Endothelial cell of umbilical vein (primary cell): ENCODE data around the gene HDAC4. TPM values are rescaled to one million over a fixed set of nuclear protein-coding genes. Genes with fewer than 3 reads are reported as not detected.

Source experiments
- BruUV-seq: library from RNA; stranded (reverse); fragments of 400-500 nt; replicated peaks from 2 replicates; lab custom pipeline; 2021; lab: Mats Ljungman, UMichigan
- CTCF ChIA-PET: fragments of 300-600, 350-600 bp; sonication (Branson Sonifier 250); formaldehyde crosslinking; loops from one replicate; lab custom pipeline; 2021; ENCODE audit warnings: antibody characterized with exemption, inconsistent platforms; lab: Charles Lee
- POLR2A ChIA-PET: fragments of 300-600, 350-600 bp; sonication (Branson Sonifier 250); formaldehyde crosslinking; loops from one replicate; lab custom pipeline; 2021; ENCODE audit warnings: antibody characterized with exemption, inconsistent platforms; lab: Charles Lee
- DNase-seq: peaks from one replicate; pipeline ENCODE4 v3.0.0-alpha.2; 2011; ENCODE audit warnings: low read depth, low spot score
- FAIRE-seq: peaks from 2 replicates; lab custom pipeline; 2011; peaks lifted over from hg19 to GRCh38; lab: Jason Lieb, UNC
- H2AFZ ChIP-seq: 2 replicates; pipeline ENCODE4 v1.6.0; 2012; ENCODE audit warnings: low read depth, low read length, control low read depth, inconsistent platforms
- H3K27ac ChIP-seq: 2 replicates; pipeline ENCODE4 v1.5.1; 2011; ENCODE audit warnings: low read depth, mild to moderate bottlenecking, control low read depth, low read length, moderate library complexity; ENCODE audit not compliant: insufficient read depth
- H3K27me3 ChIP-seq, 2 experiments: 2 replicates each; pipeline versions ENCODE4 v1.6.0 to v1.6.1; 2011; ENCODE audit warnings: low read length in 2 of 2, mixed read lengths in 1 of 2; ENCODE audit not compliant: control insufficient read depth in 2 of 2, insufficient read depth in 2 of 2
- H3K36me3 ChIP-seq, 2 experiments: 2 replicates in 1 of 2; 3 replicates in 1 of 2; pipeline ENCODE4 v1.5.1; 2011; ENCODE audit warnings: low read length in 2 of 2, mild to moderate bottlenecking in 1 of 2, moderate library complexity in 1 of 2; ENCODE audit not compliant: control insufficient read depth in 2 of 2, insufficient read depth in 2 of 2; ENCODE audit errors: extremely low read depth in 1 of 2
- H3K4me1 ChIP-seq: 3 replicates; pipeline ENCODE4 v1.5.1; 2011; ENCODE audit warnings: mild to moderate bottlenecking, low read length; ENCODE audit not compliant: control insufficient read depth, insufficient read depth; ENCODE audit errors: extremely low read depth
- H3K4me2 ChIP-seq: 2 replicates; pipeline ENCODE4 v1.6.1; 2011; ENCODE audit warnings: low read length, control low read depth, mixed read lengths; ENCODE audit not compliant: insufficient read depth
- H3K4me3 ChIP-seq, 3 experiments: fragments of 200-600 bp in 1 of 3; sonication (generic), shearing (Covaris generic) in 1 of 3; replicated peaks in 1 of 3; 2 replicates each; pipeline ENCODE4 v1.5.1; 2011 to 2016; ENCODE audit warnings: control low read depth in 3 of 3, low read length in 3 of 3, mild to moderate bottlenecking in 2 of 3, inconsistent platforms in 1 of 3, low read depth in 1 of 3, moderate library complexity in 1 of 3; ENCODE audit not compliant: insufficient read depth in 1 of 3
- H3K79me2 ChIP-seq: 2 replicates; pipeline ENCODE4 v1.6.0; 2012; ENCODE audit warnings: low read length, inconsistent platforms; ENCODE audit not compliant: control insufficient read depth, insufficient read depth
- H3K9ac ChIP-seq: replicated peaks from 2 replicates; pipeline ENCODE3; 2011; ENCODE audit warnings: low read length, control low read depth; ENCODE audit not compliant: insufficient read depth; ENCODE audit errors: extremely low read depth
- H3K9me1 ChIP-seq: replicated peaks from 3 replicates; pipeline ENCODE4 v1.6.0; 2011; ENCODE audit warnings: mild to moderate bottlenecking, low read length; ENCODE audit not compliant: control insufficient read depth, insufficient read depth; ENCODE audit errors: extremely low read depth
- H3K9me3 ChIP-seq: replicated peaks from 2 replicates; pipeline ENCODE4 v1.5.1; 2012; ENCODE audit warnings: low read length, inconsistent platforms; ENCODE audit not compliant: control insufficient read depth, insufficient read depth
- H4K20me1 ChIP-seq: replicated peaks from 2 replicates; pipeline ENCODE3; 2011; ENCODE audit warnings: mild to moderate bottlenecking, low read length; ENCODE audit not compliant: control insufficient read depth, insufficient read depth; ENCODE audit errors: extremely low read depth
- FOS ChIP-seq: IDR thresholded peaks from 2 replicates; pipeline ENCODE4 v1.6.1; 2011; ENCODE audit warnings: mild to moderate bottlenecking, low read length, moderate library complexity, borderline replicate concordance; ENCODE audit not compliant: insufficient read depth
- MYC ChIP-seq: IDR thresholded peaks from one replicate; pipeline ENCODE4 v1.6.1; 2011; ENCODE audit warnings: mild to moderate bottlenecking, low read depth, low read length
- POLR2A ChIP-seq: IDR thresholded peaks from 2 replicates; pipeline ENCODE4 v1.6.1; 2012; ENCODE audit warnings: low read depth, mild to moderate bottlenecking, control low read depth, low read length
- dilution Hi-C: fragments of 300-500 bp; cut with MboI; formaldehyde crosslinking; loops from one replicate; pipeline ENCODE4 v1.15.0; 2019; ENCODE audit warnings: low sequenced_read_pairs; ENCODE audit not compliant: extremely low pct_ligation_motif_present
- intact Hi-C: fragments of 100-400 bp; cut with micrococcal nuclease; formaldehyde crosslinking; loops from one replicate; pipeline ENCODE4 v1.10.0; 2022
- polyA plus RNA-seq, 4 experiments: library from polyadenylated mRNA; depleted of rRNA in 3 of 4; stranded (reverse) in 3 of 4; unstranded in 1 of 4; fragments of >200 nt; gene quantifications; 2 replicates each; pipeline versions ENCODE4 v1.2.1 to v1.2.3, GENCODE V29; 2011 to 2012; ENCODE audit warnings: missing spikeins in 1 of 4
- total RNA-seq: library from RNA; stranded (reverse); gene quantifications from 2 replicates; pipeline ENCODE4 v1.2.3, GENCODE V29; 2021
- TF ChIP-seq, protein P1 (sequence below), 2 donors: IDR thresholded peaks; 1 replicate in 1 of 2; 2 replicates in 1 of 2; pipeline ENCODE4 v1.5.1; 2011; ENCODE audit warnings: low read length in 2 of 2, mild to moderate bottlenecking in 2 of 2, moderate library complexity in 2 of 2, control low read depth in 1 of 2, inconsistent platforms in 1 of 2, low read depth in 1 of 2; ENCODE audit not compliant: insufficient read depth in 1 of 2; ENCODE audit errors: extremely low read depth in 1 of 2
- TF ChIP-seq, protein P2 (sequence below): IDR thresholded peaks from 2 replicates; pipeline ENCODE4 v1.6.1; 2011; ENCODE audit not compliant: insufficient read depth, insufficient read length

Gene HDAC4
- total and polyA plus RNA-seq, 2 donors (not counting 3 experiments of a cell fraction or from before 2014, with no cell fraction given), result 13.4 to 33.0 TPM

DNA sequence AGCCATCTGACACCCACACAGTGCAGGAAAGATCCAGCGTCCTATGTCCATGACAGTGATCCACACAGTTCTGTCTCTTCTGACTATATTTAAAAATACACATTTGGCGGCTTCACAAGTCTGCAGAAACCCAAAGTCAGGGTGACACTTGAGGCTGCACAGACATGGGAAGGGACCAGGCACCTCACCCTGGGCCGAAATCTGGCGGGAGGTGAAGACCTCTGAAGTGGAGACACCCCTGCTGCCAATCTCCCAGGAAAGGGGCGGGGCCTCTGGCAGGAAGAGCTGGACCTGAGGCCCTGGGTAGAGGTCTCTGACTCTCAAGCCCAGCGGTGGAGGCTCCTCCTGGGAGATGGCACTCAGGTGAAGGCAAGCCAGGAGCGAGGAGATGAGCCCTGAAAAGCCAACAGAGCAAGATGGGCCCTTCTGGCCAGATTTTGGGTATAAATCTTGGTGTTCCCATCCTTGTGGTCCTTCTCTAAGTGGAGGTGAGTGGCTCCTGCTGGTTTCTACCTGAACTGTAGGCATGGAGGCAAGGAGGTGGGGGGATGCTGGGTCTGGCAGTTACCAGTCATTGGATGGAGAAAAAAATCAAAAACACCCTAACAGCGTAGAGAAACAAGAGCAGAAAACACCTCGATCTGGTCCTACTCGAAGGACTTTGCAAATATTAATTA is 248.4 kb downstream of the HDAC4 start:
- Histone ChIP-seq H3K27me3 (no peaks in the 10 kb centered on the region), H4K20me1 (no peaks in the 10 kb centered on the region), H3K4me1 (no peaks in the 10 kb centered on the region), H3K4me3 (no peak overlapping the region), H2AFZ (no peak overlapping the region), H3K9me1 (no peaks in the 10 kb centered on the region), H3K9ac (no peak overlapping the region), H3K9me3 (no peaks in the 10 kb centered on the region), H3K27ac (no peak overlapping the region), H3K79me2 (no peaks in the 10 kb centered on the region), H3K36me3 (peaks cover 0 to 8% of the 10 kb centered on the region in 2 experiments), H3K4me2 (no peak overlapping the region)
- CTCF ChIA-PET, result interaction anchor here (1.0 kb wide), 1 partner anchor 10 kb away, joined by 3 read pairs; no protein-coding TSS in a partner anchor
- POLR2A ChIA-PET, result no interaction called here
- no TSS peak for BruUV-seq
- dilution Hi-C loops, result no loop called here
- intact Hi-C loops, result no loop called here
- FAIRE-seq (no peak), DNase-seq (no peak)
- TF ChIP-seq, protein P1, sequence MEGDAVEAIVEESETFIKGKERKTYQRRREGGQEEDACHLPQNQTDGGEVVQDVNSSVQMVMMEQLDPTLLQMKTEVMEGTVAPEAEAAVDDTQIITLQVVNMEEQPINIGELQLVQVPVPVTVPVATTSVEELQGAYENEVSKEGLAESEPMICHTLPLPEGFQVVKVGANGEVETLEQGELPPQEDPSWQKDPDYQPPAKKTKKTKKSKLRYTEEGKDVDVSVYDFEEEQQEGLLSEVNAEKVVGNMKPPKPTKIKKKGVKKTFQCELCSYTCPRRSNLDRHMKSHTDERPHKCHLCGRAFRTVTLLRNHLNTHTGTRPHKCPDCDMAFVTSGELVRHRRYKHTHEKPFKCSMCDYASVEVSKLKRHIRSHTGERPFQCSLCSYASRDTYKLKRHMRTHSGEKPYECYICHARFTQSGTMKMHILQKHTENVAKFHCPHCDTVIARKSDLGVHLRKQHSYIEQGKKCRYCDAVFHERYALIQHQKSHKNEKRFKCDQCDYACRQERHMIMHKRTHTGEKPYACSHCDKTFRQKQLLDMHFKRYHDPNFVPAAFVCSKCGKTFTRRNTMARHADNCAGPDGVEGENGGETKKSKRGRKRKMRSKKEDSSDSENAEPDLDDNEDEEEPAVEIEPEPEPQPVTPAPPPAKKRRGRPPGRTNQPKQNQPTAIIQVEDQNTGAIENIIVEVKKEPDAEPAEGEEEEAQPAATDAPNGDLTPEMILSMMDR (IDR thresholded peaks at IDR 0.05; ENCODE audit: extremely low read depth in 1 of 2, insufficient read depth in 1 of 2, low read depth in 1 of 2, low read length in 2 of 2), result no peak
- TF ChIP-seq MYC (no peak), POLR2A (no peak), FOS (no peak)
- TF ChIP-seq, protein P2, sequence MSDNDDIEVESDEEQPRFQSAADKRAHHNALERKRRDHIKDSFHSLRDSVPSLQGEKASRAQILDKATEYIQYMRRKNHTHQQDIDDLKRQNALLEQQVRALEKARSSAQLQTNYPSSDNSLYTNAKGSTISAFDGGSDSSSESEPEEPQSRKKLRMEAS, result no peak
